Sigmoid colon (tissue), 7 donors: ENCODE data around the gene RAD51D. TPM values are rescaled to one million over a fixed set of nuclear protein-coding genes. Genes with fewer than 3 reads are reported as not detected.
"Not testable (repeated sequence)": the region's sequence is repeated elsewhere in the genome, so short reads cannot be mapped to it uniquely, and the experiment has no call there.

ENCODE experiments used
- DNase-seq: peaks from one replicate; pipeline ENCODE4 v3.0.0-alpha.2; 2019
- H3K27ac ChIP-seq, 4 donors: fragments of 200-600 bp; sonication (generic); one replicate each; pipeline ENCODE4 v1.5.1; 2016 to 2019; ENCODE audit warnings: mild to moderate bottlenecking in 1 of 4
- H3K27me3 ChIP-seq, 3 donors: fragments of 200-600 bp; sonication (generic); one replicate each; pipeline ENCODE4 v1.5.1; 2019; ENCODE audit warnings: mild to moderate bottlenecking in 1 of 3
- H3K36me3 ChIP-seq, 4 donors: fragments of 200-600 bp; sonication (generic); one replicate each; pipeline ENCODE4 v1.5.1; 2016 to 2019
- H3K4me1 ChIP-seq, 4 donors: fragments of 200-600 bp; sonication (generic); one replicate each; pipeline ENCODE4 v1.5.1; 2017 to 2019
- H3K4me3 ChIP-seq, 4 donors: fragments of 200-600 bp; sonication (generic); one replicate each; pipeline ENCODE4 v1.5.1; 2017 to 2019; ENCODE audit warnings: mild to moderate bottlenecking in 2 of 4, moderate library complexity in 1 of 4
- H3K9me3 ChIP-seq, 4 donors: fragments of 200-600 bp in 3 of 4; sonication (generic) in 3 of 4; one replicate each; pipeline versions ENCODE4 v1.5.1 to v1.6.1; 2013 to 2019
- EP300 ChIP-seq, 4 donors: sonication (generic); formaldehyde crosslinking; IDR thresholded peaks; one replicate each; pipeline ENCODE4 v1.6.1; 2017; ENCODE audit warnings: antibody characterized with exemption in 4 of 4
- POLR2A ChIP-seq, 2 donors: fragments of 450-650 bp; IDR thresholded peaks; one replicate each; pipeline ENCODE4 v1.6.1; 2016; ENCODE audit warnings: antibody characterized with exemption in 2 of 2, mild to moderate bottlenecking in 2 of 2, moderate library complexity in 2 of 2
- POLR2AphosphoS5 ChIP-seq, 4 donors: sonication (generic); formaldehyde crosslinking; IDR thresholded peaks; one replicate each; pipeline ENCODE4 v1.6.1; 2017; ENCODE audit warnings: antibody characterized with exemption in 4 of 4
- WGBS, 2 donors: extraction: QIAGEN DNeasy Blood & Tissue Kit; methylation state at CpG; one replicate each; pipeline ENCODE4 v1.1.7; 2013; 5-methylcytosine and 5-hydroxymethylcytosine counted together
- intact Hi-C: fragments of 100-400 bp; cut with DNase I; formaldehyde crosslinking; loops from one replicate; pipeline ENCODE4 v1.15.1; 2023
- polyA plus RNA-seq, 3 donors: library from polyadenylated mRNA; stranded (reverse); fragments of 200-250 nt; gene quantifications; one replicate each; pipeline ENCODE4 v1.2.3, GENCODE V29; 2013
- total RNA-seq, 4 donors: library from RNA; depleted of rRNA; stranded (reverse); fragments of >200 nt; gene quantifications; one replicate each; pipeline ENCODE4 v1.1.0, GENCODE V29; 2016
- TF ChIP-seq, protein P1 (sequence below), 4 experiments: fragments of 450-650 bp in 3 of 4; fragments of 200-600 bp in 1 of 4; IDR thresholded peaks; one replicate each; pipeline ENCODE4 v1.5.1; 2016 to 2019; ENCODE audit warnings: antibody characterized with exemption in 4 of 4, mild to moderate bottlenecking in 3 of 4, moderate library complexity in 2 of 4
- donor health status: healthy with polysubstance abuse.
- donor health status: Bipolar disorder and iron deficiency.
- donor health status: healthy.

The RAD51D gene
- total and polyA plus RNA-seq, 7 donors: 2.8 to 12.6 (median 7.6) TPM

GRCh38 chr17:35116845-35117244 is 2.8 kb downstream of the RAD51D start:
- Histone ChIP-seq H3K4me1 (peaks cover 0 to 28% (median 23%) of the 10 kb centered on the region in 4 donors), H3K36me3 (no peaks in the 10 kb centered on the region), H3K27ac (no peak overlapping the region), H3K9me3 (no peaks in the 10 kb centered on the region), H3K4me3 (no peak overlapping the region), H3K27me3 (no peaks in the 10 kb centered on the region)
- no peak for TF ChIP-seq EP300 (IDR thresholded peaks at IDR 0.05)
- WGBS, 2 donors: 90% methylated on average over 12 of the region's 12 CpGs
- intact Hi-C loops: no loop called here
- DNase-seq: no peak

DNA sequence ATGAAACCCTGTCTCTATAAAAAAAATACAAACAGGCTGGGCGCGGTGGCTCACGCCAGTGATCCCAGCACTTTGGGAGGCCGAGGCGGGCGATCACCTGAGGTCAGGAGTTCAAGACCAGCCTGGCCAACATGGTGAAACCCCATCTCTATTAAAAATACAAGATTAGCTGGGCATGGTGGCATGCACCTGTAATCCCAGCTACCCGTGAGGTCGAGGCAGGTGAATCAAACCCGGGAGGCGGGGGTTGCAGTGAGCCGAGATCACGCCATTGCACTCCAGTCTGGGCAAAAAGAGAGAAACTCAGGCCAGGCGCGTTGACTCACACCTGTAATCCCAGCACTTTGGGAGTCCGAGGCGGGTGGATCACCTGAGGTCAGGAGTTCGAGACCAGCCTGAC is 8.9 kb downstream of the RAD51D start:
- 97% methylated on average over 17 of the region's 17 CpGs for WGBS, 2 donors
- H3K4me3 ChIP-seq, H3K27me3 ChIP-seq, H3K9me3 ChIP-seq, intact Hi-C loops, DNase-seq, H3K4me1 ChIP-seq, H3K27ac ChIP-seq: not testable (repeated sequence)
- H3K36me3 ChIP-seq: peaks cover 0 to 12% (median 5%) of the 10 kb centered on the region in 4 donors

- no peak for TF ChIP-seq EP300 (IDR thresholded peaks at IDR 0.05)
- TF ChIP-seq POLR2AphosphoS5 (IDR thresholded peaks at IDR 0.05): no peak
- TF ChIP-seq, protein P1, sequence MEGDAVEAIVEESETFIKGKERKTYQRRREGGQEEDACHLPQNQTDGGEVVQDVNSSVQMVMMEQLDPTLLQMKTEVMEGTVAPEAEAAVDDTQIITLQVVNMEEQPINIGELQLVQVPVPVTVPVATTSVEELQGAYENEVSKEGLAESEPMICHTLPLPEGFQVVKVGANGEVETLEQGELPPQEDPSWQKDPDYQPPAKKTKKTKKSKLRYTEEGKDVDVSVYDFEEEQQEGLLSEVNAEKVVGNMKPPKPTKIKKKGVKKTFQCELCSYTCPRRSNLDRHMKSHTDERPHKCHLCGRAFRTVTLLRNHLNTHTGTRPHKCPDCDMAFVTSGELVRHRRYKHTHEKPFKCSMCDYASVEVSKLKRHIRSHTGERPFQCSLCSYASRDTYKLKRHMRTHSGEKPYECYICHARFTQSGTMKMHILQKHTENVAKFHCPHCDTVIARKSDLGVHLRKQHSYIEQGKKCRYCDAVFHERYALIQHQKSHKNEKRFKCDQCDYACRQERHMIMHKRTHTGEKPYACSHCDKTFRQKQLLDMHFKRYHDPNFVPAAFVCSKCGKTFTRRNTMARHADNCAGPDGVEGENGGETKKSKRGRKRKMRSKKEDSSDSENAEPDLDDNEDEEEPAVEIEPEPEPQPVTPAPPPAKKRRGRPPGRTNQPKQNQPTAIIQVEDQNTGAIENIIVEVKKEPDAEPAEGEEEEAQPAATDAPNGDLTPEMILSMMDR (IDR thresholded peaks at IDR 0.05): no peak
- no peak for TF ChIP-seq POLR2A (IDR thresholded peaks at IDR 0.05)
- 96% methylated on average over 5 of the region's 5 CpGs for WGBS, 2 donors
- intact Hi-C loops: no loop called here
- Histone ChIP-seq H3K4me3 (no peak overlapping the region), H3K4me1 (no peaks in the 10 kb centered on the region), H3K27ac (no peak overlapping the region), H3K27me3 (no peaks in the 10 kb centered on the region), H3K36me3 (peaks cover 8 to 61% (median 27%) of the 10 kb centered on the region in 4 donors), H3K9me3 (no peaks in the 10 kb centered on the region)
- no peak for DNase-seq
Measured at GRCh38 chr17:35104844-35105450, 14.7 kb downstream of the RAD51D start.

DNA sequence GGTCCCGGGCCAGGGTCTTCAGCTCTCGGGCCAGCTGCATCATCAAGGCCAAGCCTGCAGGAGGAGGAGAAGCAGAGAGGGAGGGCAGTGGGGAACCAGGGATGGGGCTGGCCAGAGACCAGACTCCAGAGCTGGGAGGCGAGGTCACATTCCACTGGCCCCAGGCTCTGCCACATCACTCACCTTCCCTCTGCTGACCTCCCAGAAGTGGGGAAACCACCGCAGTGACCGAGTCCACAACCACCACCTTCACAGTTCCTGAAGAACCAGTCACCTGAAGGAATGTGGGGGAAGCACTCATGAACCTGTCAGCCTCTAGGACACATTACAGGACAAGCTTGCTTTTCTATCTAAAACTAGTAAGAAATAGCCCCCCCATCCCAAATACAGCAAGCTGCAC is 16.4 kb downstream of the RAD51D start:
- no peak overlapping the region for H3K27ac ChIP-seq
- H3K36me3 ChIP-seq: peaks cover 8 to 74% (median 28%) of the 10 kb centered on the region in 4 donors
- H3K4me1 ChIP-seq: no peaks in the 10 kb centered on the region
- no peak for TF ChIP-seq POLR2A (IDR thresholded peaks at IDR 0.05)
- no peak for TF ChIP-seq POLR2AphosphoS5 (IDR thresholded peaks at IDR 0.05)
- TF ChIP-seq, protein P1 (IDR thresholded peaks at IDR 0.05): no peak
- no peak for TF ChIP-seq EP300 (IDR thresholded peaks at IDR 0.05)
- intact Hi-C loops: no loop called here
- no peak for DNase-seq
- H3K27me3 ChIP-seq: no peaks in the 10 kb centered on the region
- no peak overlapping the region for H3K4me3 ChIP-seq
- 96 to 98% methylated on average over 5 of the region's 5 CpGs for WGBS, 2 donors
- no peaks in the 10 kb centered on the region for H3K9me3 ChIP-seq

- no peak for DNase-seq
- H3K4me1 ChIP-seq: no peaks in the 10 kb centered on the region
- TF ChIP-seq EP300 (IDR thresholded peaks at IDR 0.05) (no peak), POLR2AphosphoS5 (IDR thresholded peaks at IDR 0.05) (no peak), POLR2A (IDR thresholded peaks at IDR 0.05) (no peak)
- TF ChIP-seq, protein P1 (IDR thresholded peaks at IDR 0.05): no peak
- intact Hi-C loops: no loop called here
- no peak overlapping the region for H3K4me3 ChIP-seq
- WGBS, 2 donors: 77 to 95% methylated on average over 2 of the region's 2 CpGs
- no peaks in the 10 kb centered on the region for H3K27me3 ChIP-seq
- peaks cover 8 to 74% (median 28%) of the 10 kb centered on the region in 4 donors for H3K36me3 ChIP-seq
- no peaks in the 10 kb centered on the region for H3K9me3 ChIP-seq
- H3K27ac ChIP-seq: no peak overlapping the region
Measured at GRCh38 chr17:35101725-35102124, 17.9 kb downstream of the RAD51D start.

DNA sequence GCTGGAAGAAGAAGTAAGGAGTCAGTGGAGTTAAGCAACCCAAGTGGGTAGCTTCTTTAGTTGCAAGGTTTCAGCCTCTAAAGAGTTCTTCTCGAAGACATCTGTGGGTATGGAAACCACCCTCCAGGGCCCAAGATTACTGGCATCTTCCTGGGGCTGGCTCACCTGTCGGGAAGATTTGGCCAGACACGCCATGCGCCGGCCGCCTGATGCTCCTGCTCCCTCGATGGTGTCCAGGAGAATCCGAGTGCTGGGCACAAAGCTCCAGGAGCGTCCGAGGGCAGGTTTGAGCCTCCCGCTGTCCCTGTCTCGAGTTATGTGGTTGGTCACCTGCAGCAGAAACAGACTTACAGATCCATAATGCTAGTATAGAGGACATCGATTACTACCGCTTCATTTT is 18.6 kb downstream of the RAD51D start:
- Histone ChIP-seq H3K36me3 (peaks cover 8 to 73% (median 25%) of the 10 kb centered on the region in 4 donors), H3K27ac (no peak overlapping the region), H3K9me3 (no peaks in the 10 kb centered on the region), H3K4me3 (no peak overlapping the region), H3K27me3 (no peaks in the 10 kb centered on the region), H3K4me1 (no peaks in the 10 kb centered on the region)
- 95 to 96% methylated on average over 14 of the region's 14 CpGs for WGBS, 2 donors
- DNase-seq: no peak
- intact Hi-C loops: no loop called here
- TF ChIP-seq EP300 (IDR thresholded peaks at IDR 0.05) (no peak), POLR2A (IDR thresholded peaks at IDR 0.05) (no peak), POLR2AphosphoS5 (IDR thresholded peaks at IDR 0.05) (no peak)
- TF ChIP-seq, protein P1 (IDR thresholded peaks at IDR 0.05): no peak
